Measurements from ENCODE around the gene ADAM12.

Gene ADAM12

DNA sequence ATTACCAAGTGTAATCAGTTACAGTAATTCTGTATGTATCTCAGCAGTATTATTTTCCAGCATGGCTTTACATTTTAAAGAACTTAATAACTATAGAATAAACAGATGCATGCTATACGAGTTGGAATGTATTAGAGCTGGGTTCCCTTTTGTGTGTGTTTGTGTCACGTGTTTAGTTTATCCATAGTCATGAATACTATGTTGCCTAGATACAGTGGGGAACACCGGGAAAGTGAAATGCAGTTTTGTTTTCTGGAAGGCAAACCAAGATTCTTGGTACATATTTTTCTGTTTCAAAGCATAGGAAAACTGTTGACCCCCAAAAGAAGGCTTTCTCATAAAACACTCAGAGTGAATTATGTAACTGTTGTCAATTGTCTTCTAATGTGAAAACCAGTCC is 372.9 kb downstream of the ADAM12 start:
- H3K27ac Mint-ChIP-seq, result peak overlapping the region; percentile 12 to 85 (median 77)
- peaks cover 32% of the 10 kb centered on the region for H3K36me3 Mint-ChIP-seq (ENCODE audit: low read depth)
- TF ChIP-seq, protein P1, sequence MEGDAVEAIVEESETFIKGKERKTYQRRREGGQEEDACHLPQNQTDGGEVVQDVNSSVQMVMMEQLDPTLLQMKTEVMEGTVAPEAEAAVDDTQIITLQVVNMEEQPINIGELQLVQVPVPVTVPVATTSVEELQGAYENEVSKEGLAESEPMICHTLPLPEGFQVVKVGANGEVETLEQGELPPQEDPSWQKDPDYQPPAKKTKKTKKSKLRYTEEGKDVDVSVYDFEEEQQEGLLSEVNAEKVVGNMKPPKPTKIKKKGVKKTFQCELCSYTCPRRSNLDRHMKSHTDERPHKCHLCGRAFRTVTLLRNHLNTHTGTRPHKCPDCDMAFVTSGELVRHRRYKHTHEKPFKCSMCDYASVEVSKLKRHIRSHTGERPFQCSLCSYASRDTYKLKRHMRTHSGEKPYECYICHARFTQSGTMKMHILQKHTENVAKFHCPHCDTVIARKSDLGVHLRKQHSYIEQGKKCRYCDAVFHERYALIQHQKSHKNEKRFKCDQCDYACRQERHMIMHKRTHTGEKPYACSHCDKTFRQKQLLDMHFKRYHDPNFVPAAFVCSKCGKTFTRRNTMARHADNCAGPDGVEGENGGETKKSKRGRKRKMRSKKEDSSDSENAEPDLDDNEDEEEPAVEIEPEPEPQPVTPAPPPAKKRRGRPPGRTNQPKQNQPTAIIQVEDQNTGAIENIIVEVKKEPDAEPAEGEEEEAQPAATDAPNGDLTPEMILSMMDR (IDR thresholded peaks at IDR 0.05; ENCODE audit: unreplicated experiment in 3 of 3), result no peak
- peaks cover 32% of the 10 kb centered on the region for H3K4me1 Mint-ChIP-seq
- H3K27me3 Mint-ChIP-seq (ENCODE audit: low read depth), result no peaks in the 10 kb centered on the region
- H3K9me3 Mint-ChIP-seq, result peaks cover 4% of the 10 kb centered on the region
- no peak overlapping the region for H3K4me3 Mint-ChIP-seq

DNA sequence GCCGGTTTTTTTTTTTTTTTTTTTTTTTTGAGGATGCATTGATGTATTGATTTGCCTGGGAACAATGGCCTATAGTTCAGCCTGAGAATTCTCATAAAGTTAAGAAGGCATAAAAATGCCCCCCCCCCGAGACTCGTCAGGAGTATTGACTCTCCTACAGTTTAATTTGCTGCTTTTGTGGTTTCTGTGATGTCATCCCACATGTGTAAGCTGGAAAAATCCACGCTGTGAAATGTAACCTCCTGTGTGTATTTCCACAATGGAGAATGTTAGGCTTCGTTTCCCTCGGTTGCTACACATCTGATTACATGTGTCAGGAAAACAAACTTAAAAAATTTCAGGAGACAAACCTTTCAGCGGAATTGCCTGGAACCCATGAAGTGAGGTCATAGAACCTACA is 374.0 kb downstream of the ADAM12 start:
- TF ChIP-seq, protein P1 (IDR thresholded peaks at IDR 0.05; ENCODE audit: unreplicated experiment in 3 of 3), result no peak
- H3K27me3 Mint-ChIP-seq (ENCODE audit: low read depth), result no peaks in the 10 kb centered on the region
- peaks cover 4% of the 10 kb centered on the region for H3K9me3 Mint-ChIP-seq
- H3K27ac Mint-ChIP-seq, result no peak overlapping the region
- H3K4me1 Mint-ChIP-seq, result peaks cover 41% of the 10 kb centered on the region
- H3K4me3 Mint-ChIP-seq, result no peak overlapping the region
- H3K36me3 Mint-ChIP-seq (ENCODE audit: low read depth), result peaks cover 29% of the 10 kb centered on the region

DNA sequence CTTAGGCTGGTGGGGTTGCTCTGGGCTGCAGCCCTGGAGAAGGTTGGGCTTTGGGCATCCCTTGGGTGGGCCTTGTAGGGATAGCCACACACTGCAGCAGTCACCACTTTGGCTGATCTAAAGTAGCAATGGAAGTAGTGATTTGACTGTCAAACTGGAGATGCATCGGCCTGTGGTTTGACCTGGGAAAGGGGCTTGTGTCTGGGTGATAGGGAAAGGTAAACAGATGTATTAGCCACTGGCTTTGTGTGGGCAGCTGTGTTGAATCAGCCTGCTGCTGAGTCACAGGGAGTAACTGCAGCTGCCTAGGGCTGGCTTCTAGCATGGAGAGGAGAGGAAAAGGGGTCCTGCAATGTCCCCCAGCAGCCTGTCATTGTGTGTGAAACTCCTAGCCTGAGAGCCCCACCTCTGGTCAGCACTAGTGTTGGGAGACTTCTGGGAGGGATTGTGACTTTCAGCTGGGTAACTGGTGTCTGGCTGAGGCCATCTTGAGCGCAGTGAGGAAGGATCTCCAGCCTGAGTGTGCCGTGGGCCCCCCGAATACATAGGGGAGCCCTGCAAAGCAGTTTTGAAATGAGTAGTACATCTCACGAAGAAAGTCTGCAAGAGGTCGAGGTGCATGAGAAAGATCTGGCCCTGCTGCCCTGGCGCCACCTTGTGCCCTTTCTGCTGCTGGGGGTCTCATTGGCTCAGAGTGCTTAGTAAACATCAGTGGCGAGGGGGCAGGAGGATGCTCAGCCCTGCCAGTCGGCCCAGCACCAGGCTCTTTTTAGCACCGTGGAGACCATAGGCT is 374.6 kb downstream of the ADAM12 start:
- Mint-ChIP-seq H3K27me3 (ENCODE audit: low read depth) (no peaks in the 10 kb centered on the region), H3K36me3 (ENCODE audit: low read depth) (peaks cover 23% of the 10 kb centered on the region), H3K27ac (peak overlapping the region in 1 of 3 experiments; percentile 10), H3K9me3 (peaks cover 4% of the 10 kb centered on the region), H3K4me1 (peaks cover 48% of the 10 kb centered on the region), H3K4me3 (no peak overlapping the region)
- TF ChIP-seq, protein P1 (IDR thresholded peaks at IDR 0.05; ENCODE audit: unreplicated experiment in 3 of 3), result no peak

DNA sequence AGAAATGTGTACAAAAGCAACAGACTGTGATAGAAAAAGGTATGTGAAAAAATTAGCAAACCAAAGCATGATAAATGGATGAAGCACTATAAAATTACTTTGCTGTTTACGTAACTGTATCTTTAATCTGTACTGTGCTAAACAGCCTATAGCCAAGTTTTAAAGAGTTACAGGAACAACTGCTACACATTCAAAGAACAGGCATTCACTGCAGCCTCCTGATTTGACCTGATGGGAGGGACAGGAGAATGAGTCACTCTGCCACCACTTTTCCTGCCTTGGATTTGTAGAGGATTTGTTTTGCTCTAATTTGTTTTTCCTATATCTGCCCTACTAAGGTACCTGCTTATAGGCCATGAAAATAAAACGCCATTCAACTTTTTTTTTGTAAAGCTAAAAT is 375.8 kb downstream of the ADAM12 start:
- Mint-ChIP-seq H3K4me1 (peaks cover 40% of the 10 kb centered on the region), H3K4me3 (no peak overlapping the region), H3K27me3 (ENCODE audit: low read depth) (no peaks in the 10 kb centered on the region), H3K36me3 (ENCODE audit: low read depth) (peaks cover 19% of the 10 kb centered on the region), H3K27ac (no peak overlapping the region), H3K9me3 (peaks cover 4% of the 10 kb centered on the region)
- TF ChIP-seq, protein P1 (IDR thresholded peaks at IDR 0.05; ENCODE audit: unreplicated experiment in 3 of 3), result no peak

DNA sequence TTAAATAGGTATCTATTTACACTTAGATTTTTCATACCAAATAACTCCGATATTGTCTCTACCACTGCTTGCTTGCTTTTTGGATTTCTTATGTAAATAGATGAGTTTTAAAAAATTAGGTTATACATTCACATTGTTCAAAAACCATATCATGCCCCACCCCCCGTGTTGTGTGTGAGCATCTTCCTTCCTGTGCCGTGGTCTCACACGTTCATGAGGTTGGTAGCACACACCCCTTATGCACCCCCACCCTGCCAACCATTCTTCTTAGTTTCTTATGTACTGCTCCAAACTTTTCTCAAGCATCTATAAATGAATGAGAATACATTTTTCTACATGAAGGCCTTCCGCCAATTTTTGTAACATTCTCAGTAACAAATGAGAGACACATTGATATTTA is 376.3 kb downstream of the ADAM12 start:
- peaks cover 4% of the 10 kb centered on the region for H3K9me3 Mint-ChIP-seq
- no peak overlapping the region for H3K4me3 Mint-ChIP-seq
- no peaks in the 10 kb centered on the region for H3K27me3 Mint-ChIP-seq (ENCODE audit: low read depth)
- TF ChIP-seq, protein P1 (IDR thresholded peaks at IDR 0.05; ENCODE audit: unreplicated experiment in 3 of 3), result no peak
- H3K36me3 Mint-ChIP-seq (ENCODE audit: low read depth), result peaks cover 20% of the 10 kb centered on the region
- peaks cover 35% of the 10 kb centered on the region for H3K4me1 Mint-ChIP-seq
- H3K27ac Mint-ChIP-seq, result no peak overlapping the region

DNA sequence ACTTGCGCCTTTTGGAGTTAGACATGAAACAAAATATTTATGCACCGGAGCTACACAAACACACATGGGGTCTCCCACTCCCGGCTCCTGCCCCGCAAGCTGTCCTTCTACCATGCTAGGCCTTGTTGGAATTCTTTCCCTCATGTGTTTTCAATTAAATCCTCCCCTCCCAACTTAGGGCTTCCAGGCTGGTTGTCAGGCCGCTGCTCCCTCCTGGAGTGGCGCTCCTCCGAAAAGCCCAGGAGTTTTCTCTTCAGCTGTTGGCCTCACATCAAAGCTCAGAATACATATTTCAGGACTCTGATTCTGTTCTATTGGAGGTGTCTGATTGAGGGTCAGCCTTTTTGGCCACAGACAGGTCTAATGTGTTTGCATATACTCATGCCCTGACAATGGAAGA is 378.6 kb downstream of the ADAM12 start:
- Mint-ChIP-seq H3K9me3 (peaks cover 4% of the 10 kb centered on the region), H3K4me1 (peaks cover 22% of the 10 kb centered on the region), H3K4me3 (no peak overlapping the region), H3K27ac (peak overlapping the region; percentile 57 to 72 (median 67)), H3K36me3 (ENCODE audit: low read depth) (peaks cover 22% of the 10 kb centered on the region), H3K27me3 (ENCODE audit: low read depth) (no peaks in the 10 kb centered on the region)
- TF ChIP-seq, protein P1 (IDR thresholded peaks at IDR 0.05; ENCODE audit: unreplicated experiment in 3 of 3), result no peak

All from nephron (organoid).